Measurements from ENCODE around the gene GAS2L2. TPM values are rescaled to one million over a fixed set of nuclear protein-coding genes. Genes with fewer than 3 reads are reported as not detected.

GAS2L2 gene
- total RNA-seq, 1 experiment from 2014 or later = 0.15 TPM

DNA sequence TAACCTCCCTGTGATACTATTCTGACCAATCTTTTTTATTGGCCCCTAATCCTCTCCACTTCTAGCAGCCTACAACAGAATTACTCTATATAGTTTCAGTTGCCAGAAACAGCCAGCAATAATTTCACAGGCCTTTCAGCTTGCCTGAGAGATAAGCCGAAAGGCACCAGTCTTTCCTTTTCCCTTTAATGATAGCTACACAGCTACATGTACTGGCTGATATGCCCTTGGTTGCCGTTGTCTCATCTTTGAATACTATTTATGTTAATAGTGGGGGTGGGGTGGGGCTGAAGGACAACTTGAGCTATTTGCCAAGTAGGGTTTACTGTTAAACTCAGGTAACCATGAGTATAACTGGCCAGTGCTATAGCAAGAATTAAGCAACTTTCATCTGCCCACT lies 57.4 kb downstream of the GAS2L2 start (continued):
- TF ChIP-seq TCF7 (CRISPR knock-in tag; IDR thresholded peaks at IDR 0.05; ENCODE audit: low read depth) = no peak
- no peak for TF ChIP-seq GABPB1 (CRISPR knock-in tag; IDR thresholded peaks at IDR 0.05)
- TF ChIP-seq ZNF219 (CRISPR knock-in tag; IDR thresholded peaks at IDR 0.05; ENCODE audit: borderline replicate concordance) = no peak
- no peak for TF ChIP-seq TEAD4 (CRISPR knock-in tag; IDR thresholded peaks at IDR 0.05)

DNA sequence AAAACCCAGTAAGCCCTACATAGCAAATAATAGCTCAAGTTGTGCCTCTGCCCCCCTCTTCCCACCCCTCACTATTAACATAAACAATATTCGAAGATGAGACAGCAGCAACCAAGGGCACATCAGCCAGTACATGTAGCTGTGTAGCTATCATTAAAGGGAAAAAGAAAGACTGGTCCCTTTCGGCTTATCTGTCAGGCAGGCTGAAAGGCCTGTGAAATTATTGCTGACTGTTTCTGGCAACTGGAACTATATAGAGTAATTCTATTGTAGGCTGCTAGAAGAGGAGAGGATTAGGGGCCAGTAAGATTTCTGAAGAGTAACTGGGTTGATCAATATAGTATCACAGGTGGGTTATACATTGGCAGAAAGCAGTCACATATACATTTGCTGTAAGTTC lies 58.1 kb downstream of the GAS2L2 start:
- H3K27me3 Mint-ChIP-seq (ENCODE audit: low read depth) = no peaks in the 10 kb centered on the region
- peaks cover 10% of the 10 kb centered on the region for H3K36me3 Mint-ChIP-seq
- TF ChIP-seq ZNF232 (CRISPR knock-in tag; IDR thresholded peaks at IDR 0.05) = no peak
- TF ChIP-seq HMGA2 (CRISPR knock-in tag; IDR thresholded peaks at IDR 0.05) = no peak
- TF ChIP-seq, protein P1, sequence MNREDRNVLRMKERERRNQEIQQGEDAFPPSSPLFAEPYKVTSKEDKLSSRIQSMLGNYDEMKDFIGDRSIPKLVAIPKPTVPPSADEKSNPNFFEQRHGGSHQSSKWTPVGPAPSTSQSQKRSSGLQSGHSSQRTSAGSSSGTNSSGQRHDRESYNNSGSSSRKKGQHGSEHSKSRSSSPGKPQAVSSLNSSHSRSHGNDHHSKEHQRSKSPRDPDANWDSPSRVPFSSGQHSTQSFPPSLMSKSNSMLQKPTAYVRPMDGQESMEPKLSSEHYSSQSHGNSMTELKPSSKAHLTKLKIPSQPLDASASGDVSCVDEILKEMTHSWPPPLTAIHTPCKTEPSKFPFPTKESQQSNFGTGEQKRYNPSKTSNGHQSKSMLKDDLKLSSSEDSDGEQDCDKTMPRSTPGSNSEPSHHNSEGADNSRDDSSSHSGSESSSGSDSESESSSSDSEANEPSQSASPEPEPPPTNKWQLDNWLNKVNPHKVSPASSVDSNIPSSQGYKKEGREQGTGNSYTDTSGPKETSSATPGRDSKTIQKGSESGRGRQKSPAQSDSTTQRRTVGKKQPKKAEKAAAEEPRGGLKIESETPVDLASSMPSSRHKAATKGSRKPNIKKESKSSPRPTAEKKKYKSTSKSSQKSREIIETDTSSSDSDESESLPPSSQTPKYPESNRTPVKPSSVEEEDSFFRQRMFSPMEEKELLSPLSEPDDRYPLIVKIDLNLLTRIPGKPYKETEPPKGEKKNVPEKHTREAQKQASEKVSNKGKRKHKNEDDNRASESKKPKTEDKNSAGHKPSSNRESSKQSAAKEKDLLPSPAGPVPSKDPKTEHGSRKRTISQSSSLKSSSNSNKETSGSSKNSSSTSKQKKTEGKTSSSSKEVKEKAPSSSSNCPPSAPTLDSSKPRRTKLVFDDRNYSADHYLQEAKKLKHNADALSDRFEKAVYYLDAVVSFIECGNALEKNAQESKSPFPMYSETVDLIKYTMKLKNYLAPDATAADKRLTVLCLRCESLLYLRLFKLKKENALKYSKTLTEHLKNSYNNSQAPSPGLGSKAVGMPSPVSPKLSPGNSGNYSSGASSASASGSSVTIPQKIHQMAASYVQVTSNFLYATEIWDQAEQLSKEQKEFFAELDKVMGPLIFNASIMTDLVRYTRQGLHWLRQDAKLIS (CRISPR knock-in tag; IDR thresholded peaks at IDR 0.05; ENCODE audit: borderline replicate concordance) = no peak
- no peak for TF ChIP-seq CREM (CRISPR knock-in tag; IDR thresholded peaks at IDR 0.05)
- TF ChIP-seq NFATC4 (CRISPR knock-in tag; IDR thresholded peaks at IDR 0.05) = no peak
- TF ChIP-seq IRF2 (CRISPR knock-in tag; IDR thresholded peaks at IDR 0.05; ENCODE audit: borderline replicate concordance, low read depth) = no peak
- TF ChIP-seq NFE2L1 (CRISPR knock-in tag; IDR thresholded peaks at IDR 0.05) = no peak
- no peak for TF ChIP-seq ESRRA (CRISPR knock-in tag; IDR thresholded peaks at IDR 0.05; ENCODE audit: borderline replicate concordance)
- TF ChIP-seq, protein P2, sequence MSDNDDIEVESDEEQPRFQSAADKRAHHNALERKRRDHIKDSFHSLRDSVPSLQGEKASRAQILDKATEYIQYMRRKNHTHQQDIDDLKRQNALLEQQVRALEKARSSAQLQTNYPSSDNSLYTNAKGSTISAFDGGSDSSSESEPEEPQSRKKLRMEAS (CRISPR knock-in tag; IDR thresholded peaks at IDR 0.05) = no peak
- TF ChIP-seq, protein P3, sequence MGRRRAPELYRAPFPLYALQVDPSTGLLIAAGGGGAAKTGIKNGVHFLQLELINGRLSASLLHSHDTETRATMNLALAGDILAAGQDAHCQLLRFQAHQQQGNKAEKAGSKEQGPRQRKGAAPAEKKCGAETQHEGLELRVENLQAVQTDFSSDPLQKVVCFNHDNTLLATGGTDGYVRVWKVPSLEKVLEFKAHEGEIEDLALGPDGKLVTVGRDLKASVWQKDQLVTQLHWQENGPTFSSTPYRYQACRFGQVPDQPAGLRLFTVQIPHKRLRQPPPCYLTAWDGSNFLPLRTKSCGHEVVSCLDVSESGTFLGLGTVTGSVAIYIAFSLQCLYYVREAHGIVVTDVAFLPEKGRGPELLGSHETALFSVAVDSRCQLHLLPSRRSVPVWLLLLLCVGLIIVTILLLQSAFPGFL (CRISPR knock-in tag; IDR thresholded peaks at IDR 0.05; ENCODE audit: borderline replicate concordance) = no peak
- TF ChIP-seq, protein P4, sequence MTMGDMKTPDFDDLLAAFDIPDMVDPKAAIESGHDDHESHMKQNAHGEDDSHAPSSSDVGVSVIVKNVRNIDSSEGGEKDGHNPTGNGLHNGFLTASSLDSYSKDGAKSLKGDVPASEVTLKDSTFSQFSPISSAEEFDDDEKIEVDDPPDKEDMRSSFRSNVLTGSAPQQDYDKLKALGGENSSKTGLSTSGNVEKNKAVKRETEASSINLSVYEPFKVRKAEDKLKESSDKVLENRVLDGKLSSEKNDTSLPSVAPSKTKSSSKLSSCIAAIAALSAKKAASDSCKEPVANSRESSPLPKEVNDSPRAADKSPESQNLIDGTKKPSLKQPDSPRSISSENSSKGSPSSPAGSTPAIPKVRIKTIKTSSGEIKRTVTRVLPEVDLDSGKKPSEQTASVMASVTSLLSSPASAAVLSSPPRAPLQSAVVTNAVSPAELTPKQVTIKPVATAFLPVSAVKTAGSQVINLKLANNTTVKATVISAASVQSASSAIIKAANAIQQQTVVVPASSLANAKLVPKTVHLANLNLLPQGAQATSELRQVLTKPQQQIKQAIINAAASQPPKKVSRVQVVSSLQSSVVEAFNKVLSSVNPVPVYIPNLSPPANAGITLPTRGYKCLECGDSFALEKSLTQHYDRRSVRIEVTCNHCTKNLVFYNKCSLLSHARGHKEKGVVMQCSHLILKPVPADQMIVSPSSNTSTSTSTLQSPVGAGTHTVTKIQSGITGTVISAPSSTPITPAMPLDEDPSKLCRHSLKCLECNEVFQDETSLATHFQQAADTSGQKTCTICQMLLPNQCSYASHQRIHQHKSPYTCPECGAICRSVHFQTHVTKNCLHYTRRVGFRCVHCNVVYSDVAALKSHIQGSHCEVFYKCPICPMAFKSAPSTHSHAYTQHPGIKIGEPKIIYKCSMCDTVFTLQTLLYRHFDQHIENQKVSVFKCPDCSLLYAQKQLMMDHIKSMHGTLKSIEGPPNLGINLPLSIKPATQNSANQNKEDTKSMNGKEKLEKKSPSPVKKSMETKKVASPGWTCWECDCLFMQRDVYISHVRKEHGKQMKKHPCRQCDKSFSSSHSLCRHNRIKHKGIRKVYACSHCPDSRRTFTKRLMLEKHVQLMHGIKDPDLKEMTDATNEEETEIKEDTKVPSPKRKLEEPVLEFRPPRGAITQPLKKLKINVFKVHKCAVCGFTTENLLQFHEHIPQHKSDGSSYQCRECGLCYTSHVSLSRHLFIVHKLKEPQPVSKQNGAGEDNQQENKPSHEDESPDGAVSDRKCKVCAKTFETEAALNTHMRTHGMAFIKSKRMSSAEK (CRISPR knock-in tag; IDR thresholded peaks at IDR 0.05; ENCODE audit: borderline replicate concordance) = no peak
- TF ChIP-seq MYBL2 (CRISPR knock-in tag; IDR thresholded peaks at IDR 0.05) = no peak
- TF ChIP-seq, protein P5, sequence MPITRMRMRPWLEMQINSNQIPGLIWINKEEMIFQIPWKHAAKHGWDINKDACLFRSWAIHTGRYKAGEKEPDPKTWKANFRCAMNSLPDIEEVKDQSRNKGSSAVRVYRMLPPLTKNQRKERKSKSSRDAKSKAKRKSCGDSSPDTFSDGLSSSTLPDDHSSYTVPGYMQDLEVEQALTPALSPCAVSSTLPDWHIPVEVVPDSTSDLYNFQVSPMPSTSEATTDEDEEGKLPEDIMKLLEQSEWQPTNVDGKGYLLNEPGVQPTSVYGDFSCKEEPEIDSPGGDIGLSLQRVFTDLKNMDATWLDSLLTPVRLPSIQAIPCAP (CRISPR knock-in tag; IDR thresholded peaks at IDR 0.05) = no peak
- no peak for TF ChIP-seq ZNF219 (CRISPR knock-in tag; IDR thresholded peaks at IDR 0.05; ENCODE audit: borderline replicate concordance)
- TF ChIP-seq ZNF317 (CRISPR knock-in tag; IDR thresholded peaks at IDR 0.05; ENCODE audit: borderline replicate concordance, low read depth) = no peak
- TF ChIP-seq, protein P6, sequence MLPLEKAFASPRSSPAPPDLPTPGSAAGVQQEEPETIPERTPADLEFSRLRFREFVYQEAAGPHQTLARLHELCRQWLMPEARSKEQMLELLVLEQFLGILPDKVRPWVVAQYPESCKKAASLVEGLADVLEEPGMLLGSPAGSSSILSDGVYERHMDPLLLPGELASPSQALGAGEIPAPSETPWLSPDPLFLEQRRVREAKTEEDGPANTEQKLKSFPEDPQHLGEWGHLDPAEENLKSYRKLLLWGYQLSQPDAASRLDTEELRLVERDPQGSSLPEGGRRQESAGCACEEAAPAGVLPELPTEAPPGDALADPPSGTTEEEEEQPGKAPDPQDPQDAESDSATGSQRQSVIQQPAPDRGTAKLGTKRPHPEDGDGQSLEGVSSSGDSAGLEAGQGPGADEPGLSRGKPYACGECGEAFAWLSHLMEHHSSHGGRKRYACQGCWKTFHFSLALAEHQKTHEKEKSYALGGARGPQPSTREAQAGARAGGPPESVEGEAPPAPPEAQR (CRISPR knock-in tag; IDR thresholded peaks at IDR 0.05) = no peak
- TF ChIP-seq, protein P7, sequence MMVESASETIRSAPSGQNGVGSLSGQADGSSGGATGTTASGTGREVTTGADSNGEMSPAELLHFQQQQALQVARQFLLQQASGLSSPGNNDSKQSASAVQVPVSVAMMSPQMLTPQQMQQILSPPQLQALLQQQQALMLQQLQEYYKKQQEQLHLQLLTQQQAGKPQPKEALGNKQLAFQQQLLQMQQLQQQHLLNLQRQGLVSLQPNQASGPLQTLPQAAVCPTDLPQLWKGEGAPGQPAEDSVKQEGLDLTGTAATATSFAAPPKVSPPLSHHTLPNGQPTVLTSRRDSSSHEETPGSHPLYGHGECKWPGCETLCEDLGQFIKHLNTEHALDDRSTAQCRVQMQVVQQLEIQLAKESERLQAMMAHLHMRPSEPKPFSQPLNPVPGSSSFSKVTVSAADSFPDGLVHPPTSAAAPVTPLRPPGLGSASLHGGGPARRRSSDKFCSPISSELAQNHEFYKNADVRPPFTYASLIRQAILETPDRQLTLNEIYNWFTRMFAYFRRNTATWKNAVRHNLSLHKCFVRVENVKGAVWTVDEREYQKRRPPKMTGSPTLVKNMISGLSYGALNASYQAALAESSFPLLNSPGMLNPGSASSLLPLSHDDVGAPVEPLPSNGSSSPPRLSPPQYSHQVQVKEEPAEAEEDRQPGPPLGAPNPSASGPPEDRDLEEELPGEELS (CRISPR knock-in tag; IDR thresholded peaks at IDR 0.05) = no peak
- no peak for TF ChIP-seq SMAD4 (CRISPR knock-in tag; IDR thresholded peaks at IDR 0.05)
- TF ChIP-seq SMAD3 (CRISPR knock-in tag; IDR thresholded peaks at IDR 0.05; ENCODE audit: borderline replicate concordance) = no peak
- no peak overlapping the region for H3K4me3 Mint-ChIP-seq
- POLR2A ChIA-PET = interaction anchor here (1.5 kb wide), 1 partner anchor 9 kb away, joined by 4 read pairs; no protein-coding TSS in a partner anchor
- peaks cover 24% of the 10 kb centered on the region for H3K4me1 Mint-ChIP-seq
- H3K9me3 Mint-ChIP-seq = no peaks in the 10 kb centered on the region
- CTCF ChIA-PET = no interaction called here
- peak overlapping the region; percentile 45; the same call in 1 of the 2 replicates for H3K27ac Mint-ChIP-seq
- DNase-seq (ENCODE audit: low spot score) = no peak
- ATAC-seq = no peak
